Measurements from ENCODE around the gene SPATA7.
"Not testable (repeated sequence)": the region's sequence is repeated elsewhere in the genome, so short reads cannot be mapped to it uniquely, and the experiment has no call there.

The SPATA7 gene
- 0.75 reads per million for total RNA-seq

GRCh38 chr14:88385212-88386101 is at the start of gene SPATA7:
Gene SPATA7 (plus strand): TSS chr14:88385657. CDS start chr14:88385819, 162 bp downstream.
- peak; percentile 56 for DNase-seq

DNA sequence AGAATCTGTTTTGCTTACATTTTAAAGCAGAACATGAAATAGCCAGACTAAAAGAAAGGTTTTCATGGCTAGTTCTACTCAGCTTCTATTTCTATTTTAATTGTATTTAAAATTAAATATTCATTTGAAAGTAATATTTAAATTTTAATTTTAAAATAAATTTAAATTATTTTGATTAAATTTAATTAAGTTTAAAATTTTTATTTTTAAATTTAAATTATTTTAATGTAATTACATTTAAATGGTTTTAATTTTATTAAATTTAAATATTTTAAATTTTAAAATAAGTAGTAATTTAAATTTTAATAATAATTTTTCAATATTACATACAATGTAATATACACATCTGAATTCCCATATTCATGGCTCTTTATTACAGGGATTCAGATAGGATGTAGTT is 45.1 kb upstream of the SPATA7 start:
- no peak for DNase-seq

DNA sequence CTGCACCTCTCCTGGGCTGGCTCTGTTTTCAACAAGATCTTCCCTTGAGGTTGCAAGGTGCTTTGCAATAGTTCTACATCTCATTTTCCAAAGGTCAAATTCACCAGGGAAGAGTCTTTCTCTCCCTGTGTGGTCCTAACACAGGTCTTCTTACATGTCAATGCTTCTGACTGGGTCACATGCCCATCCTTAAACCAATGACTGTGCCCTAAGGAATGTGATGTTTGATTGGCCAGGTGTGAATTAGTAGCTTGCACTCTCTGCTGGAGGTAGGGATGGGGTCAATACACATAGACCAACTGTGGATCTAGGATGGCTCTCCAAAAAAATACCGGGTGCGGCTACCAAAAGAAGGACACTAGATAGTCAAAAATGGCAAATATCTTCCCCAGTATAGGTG is 42.5 kb upstream of the SPATA7 start:
- no peak for DNase-seq

DNA sequence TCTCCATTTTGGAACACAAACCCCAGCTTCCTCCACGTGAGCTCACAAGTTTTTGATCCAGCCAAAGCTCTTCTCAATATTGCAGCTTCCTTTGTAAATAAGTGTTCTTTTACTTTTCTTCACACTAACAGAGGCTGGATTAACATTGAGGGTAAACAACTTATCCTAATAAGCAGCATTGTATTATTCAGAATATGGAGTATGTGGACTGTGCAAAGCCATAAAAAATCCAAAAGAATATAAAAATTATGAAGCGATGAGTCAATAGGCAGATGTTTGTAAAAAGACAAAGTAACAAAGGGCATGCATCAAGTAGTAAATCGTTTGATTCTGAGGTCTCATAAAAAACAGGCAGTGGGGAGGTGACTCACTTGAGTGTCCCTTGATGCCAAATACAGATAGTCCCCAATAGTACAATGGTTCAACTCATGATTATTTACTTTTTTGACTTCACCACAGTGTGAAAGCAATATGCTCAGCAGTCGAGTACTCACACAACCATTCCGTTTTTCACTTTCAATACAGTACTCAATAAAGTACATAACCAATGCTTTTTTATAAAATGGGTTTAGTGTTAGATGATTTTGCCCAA is 39.3 kb upstream of the SPATA7 start:
- DNase-seq = no peak

- DNase-seq = no peak
Measured at GRCh38 chr14:88348546-88348945, 36.9 kb upstream of the SPATA7 start.

GRCh38 chr14:88351966-88352691 is 33.3 kb upstream of the SPATA7 start:
- no peak for DNase-seq

GRCh38 chr14:88352698-88353097 is 32.8 kb upstream of the SPATA7 start:
- no peak for DNase-seq

DNA sequence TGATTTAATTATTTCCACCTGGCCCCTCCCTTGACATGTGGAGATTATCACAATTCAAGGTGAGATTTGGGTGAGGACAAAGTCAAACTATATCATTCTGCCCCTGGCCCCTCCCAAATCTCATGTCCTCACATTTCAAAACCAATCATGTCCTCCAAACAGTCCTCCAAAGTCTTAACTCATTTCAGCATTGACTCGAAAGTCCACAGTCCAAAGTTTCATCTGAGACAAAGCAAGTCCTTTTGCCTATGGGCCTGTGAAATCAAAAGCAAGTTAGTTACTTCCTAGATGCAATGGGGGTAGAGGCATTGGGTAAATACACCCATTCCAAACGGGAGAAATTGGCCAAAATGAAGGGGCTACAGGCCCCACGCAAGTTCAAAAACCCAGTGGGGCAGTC is 31.1 kb upstream of the SPATA7 start:
- DNase-seq = no peak

DNA sequence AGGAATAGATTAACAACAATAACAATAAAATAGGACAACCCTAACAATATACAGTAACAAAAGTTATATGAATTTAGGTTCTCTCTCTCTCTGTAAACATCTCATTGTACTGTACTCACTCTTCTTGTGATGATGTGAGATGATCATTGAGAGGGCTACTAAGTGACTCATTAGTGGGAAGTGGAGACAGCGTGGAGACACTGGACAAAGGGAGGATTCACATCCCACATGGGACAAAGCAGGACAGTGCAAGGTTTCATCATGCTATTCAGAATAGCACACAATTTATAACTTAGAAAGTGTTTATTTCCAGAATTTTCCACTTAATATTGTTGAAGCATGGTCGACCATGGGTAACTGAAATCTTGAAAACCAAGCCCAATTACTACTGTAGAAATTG is 26.0 kb upstream of the SPATA7 start:
- no peak for DNase-seq

DNA sequence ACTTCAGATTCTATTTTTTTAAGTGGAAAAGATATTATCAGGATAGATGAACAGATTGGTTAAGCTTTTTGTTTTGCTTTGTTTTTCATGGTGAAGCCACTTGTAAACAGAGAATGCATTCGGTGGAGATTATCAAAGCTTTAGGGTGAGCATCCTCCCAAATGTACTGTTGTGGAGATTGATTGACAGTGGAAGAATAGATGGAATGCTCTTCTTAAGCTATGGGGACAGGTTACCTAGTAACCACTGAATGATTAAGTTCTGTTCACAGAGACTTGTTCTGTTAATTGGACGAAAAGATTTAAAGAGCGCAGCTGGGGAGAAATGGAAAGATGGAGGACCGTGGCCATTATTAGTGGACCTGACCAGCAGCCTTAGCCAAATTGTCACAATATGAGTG is 21.8 kb upstream of the SPATA7 start:
- no peak for DNase-seq

GRCh38 chr14:88364710-88365413 is 20.6 kb upstream of the SPATA7 start:
- DNase-seq = no peak

GRCh38 chr14:88369496-88369895 is 16.0 kb upstream of the SPATA7 start:
- DNase-seq = no peak

- no peak for DNase-seq
Measured at GRCh38 chr14:88379706-88380343, 5.6 kb upstream of the SPATA7 start.

DNA sequence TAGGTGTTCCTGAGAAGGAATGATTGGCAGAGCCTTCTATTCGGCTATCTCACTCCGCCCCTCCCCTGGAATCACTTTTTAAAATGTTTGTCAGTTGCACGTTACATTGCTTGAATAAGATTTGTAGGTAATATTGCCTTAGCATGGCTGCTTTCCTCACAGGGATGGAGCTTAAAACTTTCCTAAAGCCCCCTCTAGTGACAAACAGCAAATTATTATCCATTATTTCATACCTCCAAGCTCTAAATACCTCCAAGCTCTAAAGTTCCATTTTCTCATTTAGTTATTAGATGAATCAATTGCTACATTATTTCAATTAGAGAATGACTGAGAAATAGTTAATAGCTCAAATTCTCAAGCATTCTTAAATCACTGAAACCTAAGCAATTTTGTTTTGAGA is 5.1 kb upstream of the SPATA7 start:
- DNase-seq = no peak

DNA sequence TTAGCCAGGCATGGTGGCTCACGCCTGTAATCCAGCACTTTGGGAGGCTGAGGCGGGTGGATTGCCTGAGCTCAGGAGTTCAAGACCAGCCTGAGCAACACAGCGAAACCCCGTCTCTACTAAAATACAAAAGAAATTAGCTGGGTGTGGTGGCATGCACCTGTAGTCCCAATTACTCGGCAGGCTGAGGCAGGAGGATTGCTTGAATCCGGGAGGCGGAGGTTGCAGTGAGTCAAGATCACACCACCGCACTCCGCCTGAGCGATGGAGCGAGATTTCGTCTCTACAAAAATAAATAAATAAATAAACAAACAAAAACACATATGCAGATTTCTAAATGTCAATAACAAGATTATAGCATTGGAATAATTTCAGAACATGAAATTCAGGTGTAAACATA is 3.8 kb upstream of the SPATA7 start:
- not testable (repeated sequence) for DNase-seq

- no peak for DNase-seq
Measured at GRCh38 chr14:88384718-88385117, 739 bp upstream of the SPATA7 start.

DNA sequence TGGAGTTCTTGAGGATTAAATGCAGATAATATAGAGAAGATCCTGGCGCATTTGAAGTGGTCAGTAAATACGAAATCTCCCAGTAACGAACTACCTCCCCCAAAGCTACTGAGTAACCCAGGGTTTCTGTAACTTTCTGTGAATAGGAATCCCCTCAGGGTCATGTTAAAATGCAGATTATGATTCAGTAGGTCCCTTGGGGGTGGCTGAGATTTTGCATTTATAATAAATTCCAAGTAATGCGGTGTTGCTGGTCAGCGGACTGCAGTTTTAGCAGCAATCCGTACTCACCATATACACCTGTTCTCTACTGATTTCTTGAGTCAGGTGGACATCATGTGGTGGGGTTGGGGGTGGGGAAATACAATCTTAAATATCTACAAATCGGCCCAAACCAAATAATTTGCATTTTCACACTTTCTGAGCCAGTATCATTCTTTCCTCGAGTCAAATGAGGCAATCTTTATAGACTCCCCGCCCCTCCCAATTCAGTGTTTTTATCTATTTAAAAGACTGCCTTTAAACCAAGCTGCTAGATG is 868 bp downstream of the SPATA7 start:
- no peak for DNase-seq

DNA sequence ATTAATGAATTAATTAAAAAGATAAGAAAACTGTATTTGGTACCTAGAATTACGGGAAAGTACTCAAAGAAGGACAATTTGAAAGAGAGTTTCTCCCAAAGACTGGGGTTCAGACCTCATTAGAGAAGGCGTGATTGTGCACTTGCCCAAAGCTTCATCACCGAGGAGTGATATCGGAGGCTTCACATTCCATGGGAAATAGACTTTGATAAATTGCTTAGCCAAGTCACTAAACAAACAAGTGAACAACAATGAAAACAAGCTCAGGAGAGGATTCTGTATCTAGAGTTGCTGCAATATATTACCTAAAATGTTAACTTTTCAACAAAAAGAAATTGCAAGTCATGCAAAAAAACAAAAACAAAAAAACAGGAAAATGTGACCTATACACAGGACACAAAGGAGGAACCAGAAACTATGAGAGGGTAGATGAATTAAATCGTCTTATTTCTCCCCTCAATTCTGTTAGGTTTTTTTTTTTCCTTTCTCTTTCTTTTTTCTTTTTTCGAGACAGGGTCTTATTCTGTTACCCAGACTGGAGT is 3.4 kb downstream of the SPATA7 start:
- no peak for DNase-seq

- DNase-seq = no peak
Measured at GRCh38 chr14:88392609-88393008, 7.2 kb downstream of the SPATA7 start.

GRCh38 chr14:88411039-88411438 is 25.6 kb downstream of the SPATA7 start:
- DNase-seq = no peak

DNA sequence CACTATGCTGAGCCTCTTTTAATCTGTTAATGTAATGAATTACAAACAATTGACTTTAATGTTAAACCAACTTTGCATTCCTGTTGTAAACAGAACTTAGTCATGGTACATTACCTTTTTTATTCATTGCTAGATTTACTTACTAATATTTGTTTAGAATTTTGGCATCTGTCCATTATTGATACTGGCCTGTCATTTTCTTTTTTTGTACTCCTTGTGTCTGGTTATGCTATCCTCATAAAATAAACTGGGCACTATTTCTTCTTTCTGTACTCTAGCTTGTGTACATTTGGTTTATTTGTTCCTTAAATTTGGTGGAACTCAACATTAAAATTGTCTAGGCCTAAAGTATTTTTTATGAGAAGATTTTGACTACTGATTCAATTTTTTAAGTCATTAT is 32.1 kb downstream of the SPATA7 start:
- DNase-seq = no peak

DNA sequence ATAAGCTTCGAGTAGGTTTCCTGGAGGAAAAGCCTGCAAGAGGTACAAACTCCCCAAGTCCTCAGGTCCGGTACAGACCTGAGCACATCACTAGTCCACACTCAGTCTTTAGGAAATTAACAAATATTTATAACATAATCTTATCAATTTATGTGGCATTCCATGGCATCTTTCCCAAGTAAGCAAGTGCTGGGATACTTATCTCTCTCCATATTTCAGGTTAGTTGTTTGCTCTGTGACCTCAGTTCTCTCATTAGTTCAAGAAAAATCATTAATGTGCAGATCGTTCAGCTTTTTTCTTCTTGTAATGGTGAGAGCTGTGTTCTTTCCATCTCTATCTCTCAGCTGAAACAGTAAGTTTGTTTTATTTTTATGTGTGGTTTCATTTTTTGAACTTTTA is 34.7 kb downstream of the SPATA7 start:
- DNase-seq = no peak
